GM13976 (cell line): ENCODE results near the gene TEX13B.

Experiments
- DNase-seq: peaks from one replicate; pipeline ENCODE4 v3.0.0; 2012; ENCODE audit warnings: low spot score
- CTCF ChIP-seq: IDR thresholded peaks from 2 replicates; pipeline ENCODE4 v1.5.1; 2012; ENCODE audit warnings: borderline replicate concordance, mild to moderate bottlenecking; ENCODE audit not compliant: insufficient read depth; ENCODE audit errors: extremely low read depth, missing control alignments, control extremely low read depth
- in situ Hi-C: fragments of 300-500 bp; cut with MboI; formaldehyde crosslinking; loops from one replicate; pipeline ENCODE4 v1.12.0; 2022; ENCODE audit warnings: low sequenced_read_pairs, mixed read lengths, inconsistent platforms; ENCODE audit not compliant: unreplicated experiment

The TEX13B gene, protein sequence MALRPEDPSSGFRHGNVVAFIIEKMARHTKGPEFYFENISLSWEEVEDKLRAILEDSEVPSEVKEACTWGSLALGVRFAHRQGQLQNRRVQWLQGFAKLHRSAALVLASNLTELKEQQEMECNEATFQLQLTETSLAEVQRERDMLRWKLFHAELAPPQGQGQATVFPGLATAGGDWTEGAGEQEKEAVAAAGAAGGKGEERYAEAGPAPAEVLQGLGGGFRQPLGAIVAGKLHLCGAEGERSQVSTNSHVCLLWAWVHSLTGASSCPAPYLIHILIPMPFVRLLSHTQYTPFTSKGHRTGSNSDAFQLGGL

DNA sequence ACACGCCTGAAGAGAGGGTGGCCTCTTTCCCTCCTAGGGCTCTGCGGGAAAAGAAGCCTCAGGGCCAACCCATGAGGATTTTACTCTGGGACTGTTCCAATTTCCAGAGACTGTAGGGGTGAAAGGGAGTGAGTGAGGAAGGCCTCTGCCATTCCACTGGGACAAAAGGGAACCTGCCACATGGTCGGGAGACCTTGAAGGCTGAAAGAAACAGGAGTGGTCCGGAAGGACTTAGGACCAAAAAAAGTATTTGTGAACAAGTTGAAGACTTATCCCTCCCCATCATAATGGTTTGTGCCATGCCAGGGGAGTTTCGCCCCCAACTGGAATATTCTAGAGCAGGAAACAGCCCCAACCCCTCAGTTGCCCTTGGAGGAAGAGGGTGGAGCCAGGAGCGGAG, at the start of gene TEX13B:
Gene TEX13B (minus strand): TSS at position 15 of the 400 bp plus-strand sequence. CDS start 243 bp downstream, outside the sequence.
- no peak for DNase-seq
- no peak for TF ChIP-seq CTCF
- in situ Hi-C loops: no loop called here

- in situ Hi-C loops: no loop called here
- DNase-seq: no peak
- TF ChIP-seq CTCF: no peak
These were observed 48.0 kb upstream of the TEX13B start for GRCh38 chrX:108029928-108030711.

DNA sequence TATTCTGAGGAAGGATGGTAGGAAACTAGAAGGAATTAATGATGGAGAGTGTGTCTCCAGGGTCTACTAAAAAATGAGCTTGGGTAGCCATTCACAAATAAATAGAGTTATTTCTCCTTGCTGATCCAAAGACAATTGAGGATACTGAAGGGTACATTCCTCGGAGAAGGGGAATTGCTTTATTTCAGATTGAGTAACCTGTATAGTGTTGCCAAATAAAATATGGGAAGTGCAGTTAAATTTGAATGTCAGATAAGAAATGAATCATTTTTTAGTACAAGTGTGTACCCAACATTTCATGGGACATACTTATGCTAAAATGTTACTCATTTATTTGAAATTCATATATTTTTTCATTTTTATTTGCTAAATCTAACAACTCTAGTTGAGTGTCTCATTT, 46.7 kb upstream of the TEX13B start:
- in situ Hi-C loops: no loop called here

DNA sequence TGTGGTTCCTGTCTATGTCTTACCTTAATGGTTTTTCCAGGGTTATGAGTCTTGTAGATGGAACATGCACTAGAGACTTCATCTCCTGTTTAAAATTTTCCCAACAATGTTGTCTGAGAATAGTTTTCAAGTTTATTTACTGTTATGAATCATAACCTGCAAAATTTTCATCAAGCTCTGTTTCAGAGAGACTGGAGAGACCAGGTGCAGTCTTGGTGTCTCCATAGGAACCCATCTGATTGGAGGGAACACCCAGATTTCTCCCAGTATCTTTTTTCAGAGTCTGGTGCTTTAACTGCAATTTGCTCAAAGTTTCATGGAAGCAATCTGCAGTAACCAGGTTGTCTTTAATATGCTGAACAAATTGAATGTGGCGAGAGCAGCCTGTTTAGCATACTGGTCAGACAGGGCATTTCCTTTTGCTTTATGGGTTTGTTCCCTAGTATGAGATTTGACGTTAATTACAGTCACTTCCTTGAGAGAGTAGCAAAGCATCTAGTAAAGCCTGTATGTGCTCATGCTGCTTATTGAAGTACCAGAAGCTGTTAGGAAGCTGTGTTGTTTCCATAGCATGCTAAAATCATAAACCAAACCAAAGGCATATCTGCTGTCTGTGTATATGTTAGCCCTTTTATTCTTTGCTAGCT, 43.9 kb upstream of the TEX13B start:
- no peak for TF ChIP-seq CTCF
- in situ Hi-C loops: no loop called here
- DNase-seq: no peak

More for the DNA sequence above, 46.7 kb upstream of the TEX13B start:
- no peak for TF ChIP-seq CTCF
- DNase-seq: no peak

- TF ChIP-seq CTCF: no peak
- no peak for DNase-seq
- in situ Hi-C loops: no loop called here
These were observed 43.2 kb upstream of the TEX13B start for GRCh38 chrX:108025376-108025775.

GRCh38 chrX:108022491-108023089, 40.4 kb upstream of the TEX13B start:
- in situ Hi-C loops: no loop called here
- no peak for TF ChIP-seq CTCF

More at GRCh38 chrX:108022491-108023089, 40.4 kb upstream of the TEX13B start:
- no peak for DNase-seq
